Spleen (tissue), 11 donors: ENCODE measurements around the gene RP9. TPM values are rescaled to one million over a fixed set of nuclear protein-coding genes. Genes with fewer than 3 reads are reported as not detected.
A peak's percentile ranks its signal among the peaks of the same experiment; 100 is the strongest.

Experiments
- DNase-seq: peaks from one replicate; pipeline ENCODE4 v3.0.0-alpha.2; 2020
- H3K27ac ChIP-seq, 8 donors: fragments of 200-600 bp; sonication (generic) in 7 of 8; 1 replicate in 4 of 8; 2 replicates in 4 of 8; pipeline versions ENCODE4 v1.5.0 to v1.8.0; 2016 to 2021; ENCODE audit warnings: inconsistent platforms in 4 of 8, mild to moderate bottlenecking in 4 of 8, moderate library complexity in 1 of 8
- H3K27me3 ChIP-seq, 7 donors: fragments of 200-600 bp; sonication (generic) in 6 of 7; replicated peaks in 1 of 7; 1 replicate in 4 of 7; 2 replicates in 3 of 7; pipeline versions ENCODE4 v1.5.0 to v1.8.0; 2016 to 2021; ENCODE audit warnings: inconsistent platforms in 3 of 7, mild to moderate bottlenecking in 1 of 7
- H3K36me3 ChIP-seq, 6 donors: fragments of 200-600 bp; sonication (generic) in 5 of 6; 1 replicate in 4 of 6; 2 replicates in 2 of 6; pipeline versions ENCODE4 v1.5.0 to v1.8.0; 2016 to 2021; ENCODE audit warnings: inconsistent platforms in 2 of 6
- H3K4me1 ChIP-seq, 6 donors: fragments of 200-600 bp; sonication (generic) in 5 of 6; 1 replicate in 3 of 6; 2 replicates in 3 of 6; pipeline versions ENCODE4 v1.5.0 to v1.8.0; 2016 to 2021; ENCODE audit warnings: inconsistent platforms in 3 of 6
- H3K4me3 ChIP-seq, 8 donors: fragments of 200-600 bp; sonication (generic) in 7 of 8; 1 replicate in 4 of 8; 2 replicates in 4 of 8; pipeline versions ENCODE4 v1.5.0 to v1.8.0; 2016 to 2021; ENCODE audit warnings: inconsistent platforms in 4 of 8, mild to moderate bottlenecking in 4 of 8, moderate library complexity in 2 of 8
- H3K9me3 ChIP-seq, 8 donors: fragments of 200-600 bp; sonication (generic) in 7 of 8; 1 replicate in 4 of 8; 2 replicates in 4 of 8; pipeline versions ENCODE4 v1.5.0 to v1.8.0; 2016 to 2021; ENCODE audit warnings: inconsistent platforms in 4 of 8
- CTCF ChIP-seq, 11 experiments: fragments of 200-600 bp in 7 of 11; fragments of 450-650 bp in 4 of 11; sonication (generic) in 4 of 11; IDR thresholded peaks in 8 of 11; conservative IDR thresholded peaks in 3 of 11; 1 replicate in 7 of 11; 2 replicates in 4 of 11; pipeline versions ENCODE4 v1.4.0 to v1.8.0; 2016 to 2021; ENCODE audit warnings: antibody characterized with exemption in 11 of 11, inconsistent platforms in 4 of 11, mild to moderate bottlenecking in 1 of 11
- POLR2A ChIP-seq, 3 donors: fragments of 450-650 bp; IDR thresholded peaks; one replicate each; pipeline ENCODE4 v1.5.1; 2017; ENCODE audit warnings: antibody characterized with exemption in 3 of 3, mild to moderate bottlenecking in 1 of 3
- POLR2AphosphoS5 ChIP-seq, 3 donors: sonication (generic); formaldehyde crosslinking; IDR thresholded peaks; one replicate each; pipeline ENCODE4 v1.5.1; 2017; ENCODE audit warnings: antibody characterized with exemption in 3 of 3
- WGBS, 5 donors: extraction: QIAGEN DNeasy Blood & Tissue Kit in 3 of 5; methylation state at CpG; one replicate each; pipeline versions ENCODE4 v1.1.5 to v1.1.7; 2013 to 2018; 5-methylcytosine and 5-hydroxymethylcytosine counted together
- intact Hi-C: fragments of 100-400 bp; cut with DNase I; formaldehyde crosslinking; loops from one replicate; pipeline ENCODE4 v1.15.0; 2023; ENCODE audit warnings: low total_unique reads
- polyA plus RNA-seq, 3 donors: library from polyadenylated mRNA; stranded (reverse); fragments of 200-250 nt; gene quantifications; one replicate each; pipeline ENCODE4 v1.2.1, GENCODE V29; 2013
- total RNA-seq, 7 donors: library from RNA; depleted of rRNA in 3 of 7; stranded (reverse); fragments of >200 nt in 3 of 7; fragmentation: NEBNext Ultra II Directional in 4 of 7; extraction: Animal tissue kit (Norgen Biotek cat#: 25700) in 4 of 7; gene quantifications; one replicate each; pipeline versions ENCODE4 v1.1.0 to v1.2.1, GENCODE V29; 2016 to 2021
- donor health status: healthy with polysubstance abuse.
- donor health status: DM: no; HTN: no; CAD: no; lungs with moderate emphysema.
- donor health status: DM: no; HTN: no; CAD: no.
- donor health status: Bipolar disorder and iron deficiency.
- donor health status: healthy.
- donor health status: DM: no; HTN: no; CAD: no.
- donor health status: DM: yes; HTN: yes; CAD: no.

Gene RP9
- total and polyA plus RNA-seq, 10 donors: 12.6 to 48.1 (median 20.5) TPM

DNA sequence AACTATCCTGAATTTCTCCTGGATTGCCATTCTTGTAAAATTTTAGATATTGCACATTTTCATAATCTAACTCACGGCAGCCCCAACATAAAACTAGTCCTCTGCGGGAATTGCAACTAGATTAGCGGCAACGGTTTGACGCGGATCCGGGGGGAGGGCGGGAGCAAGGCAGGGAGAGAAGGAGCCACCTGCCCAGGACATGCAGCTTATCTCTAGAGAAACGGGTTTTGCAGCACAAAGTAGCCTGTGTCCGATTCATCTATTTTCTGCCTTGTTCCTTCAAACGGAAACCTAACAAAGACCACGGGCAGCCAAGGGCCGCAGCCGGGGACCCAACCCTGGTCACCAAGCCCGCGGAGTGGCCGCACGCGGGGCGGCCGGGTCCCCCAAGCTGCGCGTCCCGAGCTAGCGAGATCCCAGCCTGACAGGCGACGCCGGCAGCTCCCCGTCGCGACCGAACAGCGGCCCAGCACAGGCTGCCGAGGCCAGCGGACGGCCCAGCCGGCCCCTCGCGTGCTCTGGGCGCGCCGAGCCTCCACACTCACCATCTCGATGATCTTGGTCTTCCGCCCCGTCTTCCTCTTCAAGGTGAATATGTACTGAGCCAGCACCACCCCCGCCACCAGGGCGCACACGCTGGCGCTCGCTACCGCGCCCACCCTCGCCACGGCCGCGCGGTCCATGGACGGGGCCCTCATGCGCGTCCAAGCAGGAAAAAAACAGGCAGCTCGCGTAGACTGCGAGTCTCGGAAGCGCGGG is 47.0 kb downstream of the RP9 start, which contains the start of gene NT5C3A:
Gene NT5C3A (minus strand): TSS at position 754 of the 759 bp plus-strand sequence. CDS start 71 bp downstream, at position 683.
- intact Hi-C loops: loop anchor here (10.0 kb wide), 1 partner anchor 167 kb away; the partner anchor contains the start of gene KBTBD2
- H3K4me1 ChIP-seq: peaks cover 12 to 57% (median 45%) of the 10 kb centered on the region in 6 donors
- 0 to 1% (median 1%) methylated on average over 28 to 66 of the region's 66 CpGs for WGBS, 5 donors
- H3K4me3 ChIP-seq: peak within 1 kb of the TSS; percentile 62 to 99 (median 92)
- TF ChIP-seq CTCF (IDR thresholded peaks at IDR 0.05 in 8 of 11, conservative IDR thresholded peaks at IDR 0.05 in 3 of 11): peak in 2 of 11 experiments; percentile 15 to 39
- peak; percentile 87 to 96 (median 92) for TF ChIP-seq POLR2AphosphoS5 (IDR thresholded peaks at IDR 0.05)
- peak in 1 of 3 donors; percentile 67 for TF ChIP-seq POLR2A (IDR thresholded peaks at IDR 0.05)
- peaks cover 0 to 9% (median 0%) of the 10 kb centered on the region in 6 donors for H3K36me3 ChIP-seq
- no peaks in the 10 kb centered on the region for H3K27me3 ChIP-seq
- peak; percentile 94 for DNase-seq
- H3K27ac ChIP-seq: peak within 1 kb of the TSS; percentile 91 to 98 (median 94)
- peaks cover 0 to 18% (median 14%) of the 10 kb centered on the region in 8 donors for H3K9me3 ChIP-seq

GRCh38 chr7:33061282-33061937 is 47.8 kb downstream of the RP9 start:
- 12 to 15% (median 12%) methylated on average over 8 of the region's 8 CpGs for WGBS, 5 donors
- Histone ChIP-seq H3K4me3 (peak overlapping the region; percentile 62 to 99 (median 92)), H3K27me3 (no peaks in the 10 kb centered on the region), H3K4me1 (peaks cover 12 to 64% (median 45%) of the 10 kb centered on the region in 6 donors), H3K36me3 (peaks cover 0 to 17% (median 0%) of the 10 kb centered on the region in 6 donors), H3K27ac (peak overlapping the region in 6 of 8 donors; percentile 93 to 98 (median 96)), H3K9me3 (peaks cover 0 to 11% (median 8%) of the 10 kb centered on the region in 8 donors)
- TF ChIP-seq POLR2A (IDR thresholded peaks at IDR 0.05) (no peak), CTCF (IDR thresholded peaks at IDR 0.05 in 8 of 11, conservative IDR thresholded peaks at IDR 0.05 in 3 of 11) (no peak), POLR2AphosphoS5 (IDR thresholded peaks at IDR 0.05) (no peak)
- intact Hi-C loops: loop anchor here (10.0 kb wide), 1 partner anchor 167 kb away; the partner anchor contains the start of gene KBTBD2
- DNase-seq: no peak

DNA sequence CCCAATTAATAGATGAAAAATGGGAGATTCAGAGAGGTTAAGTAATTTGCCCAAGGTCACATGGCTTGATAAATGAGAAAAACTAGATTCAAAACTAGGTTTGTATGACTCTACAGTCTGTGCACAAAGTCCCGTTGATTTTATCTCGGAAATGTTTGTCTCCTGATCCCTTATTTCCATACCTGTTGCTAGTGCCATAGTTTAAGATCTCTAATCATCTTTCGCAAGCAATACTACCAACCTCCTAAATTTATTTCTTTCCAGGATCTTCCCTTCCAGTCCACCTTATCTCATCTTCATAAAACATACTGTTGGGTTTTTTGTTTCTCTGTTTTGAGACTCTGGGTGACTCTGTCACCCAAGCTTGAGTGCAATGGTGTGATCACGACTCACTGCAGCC is 49.6 kb downstream of the RP9 start:
- H3K4me1 ChIP-seq: peaks cover 13 to 81% (median 50%) of the 10 kb centered on the region in 6 donors
- no peak for DNase-seq
- no peaks in the 10 kb centered on the region for H3K9me3 ChIP-seq
- no peak overlapping the region for H3K27ac ChIP-seq
- intact Hi-C loops: loop anchor here (10.0 kb wide), 1 partner anchor 165 kb away; the partner anchor contains the start of gene KBTBD2
- H3K4me3 ChIP-seq: no peak overlapping the region
- TF ChIP-seq POLR2AphosphoS5 (IDR thresholded peaks at IDR 0.05) (no peak), CTCF (IDR thresholded peaks at IDR 0.05 in 8 of 11, conservative IDR thresholded peaks at IDR 0.05 in 3 of 11) (no peak), POLR2A (IDR thresholded peaks at IDR 0.05) (no peak)
- no peaks in the 10 kb centered on the region for H3K27me3 ChIP-seq
- peaks cover 0 to 17% (median 0%) of the 10 kb centered on the region in 6 donors for H3K36me3 ChIP-seq
- 48 to 89% (median 50%) methylated on average over 4 of the region's 4 CpGs for WGBS, 5 donors
